Hair follicle dermal papilla cell (primary cell): ENCODE data around the gene CYP11A1. TPM values are rescaled to one million over a fixed set of nuclear protein-coding genes. Genes with fewer than 3 reads are reported as not detected.

Experiments used
- small RNA-seq: library from RNA; depleted of rRNA; stranded (forward); fragments of <200 nt; gene quantifications from one replicate; pipeline ENCODE3, GENCODE V24; 2012
- total RNA-seq: library from RNA; depleted of rRNA; stranded (reverse); fragments of >200 nt; gene quantifications from 2 replicates; pipeline ENCODE4 v1.2.3, GENCODE V29; 2012

The CYP11A1 gene
- 0.36 and 0.81 TPM in 2 replicates for total RNA-seq

DNA sequence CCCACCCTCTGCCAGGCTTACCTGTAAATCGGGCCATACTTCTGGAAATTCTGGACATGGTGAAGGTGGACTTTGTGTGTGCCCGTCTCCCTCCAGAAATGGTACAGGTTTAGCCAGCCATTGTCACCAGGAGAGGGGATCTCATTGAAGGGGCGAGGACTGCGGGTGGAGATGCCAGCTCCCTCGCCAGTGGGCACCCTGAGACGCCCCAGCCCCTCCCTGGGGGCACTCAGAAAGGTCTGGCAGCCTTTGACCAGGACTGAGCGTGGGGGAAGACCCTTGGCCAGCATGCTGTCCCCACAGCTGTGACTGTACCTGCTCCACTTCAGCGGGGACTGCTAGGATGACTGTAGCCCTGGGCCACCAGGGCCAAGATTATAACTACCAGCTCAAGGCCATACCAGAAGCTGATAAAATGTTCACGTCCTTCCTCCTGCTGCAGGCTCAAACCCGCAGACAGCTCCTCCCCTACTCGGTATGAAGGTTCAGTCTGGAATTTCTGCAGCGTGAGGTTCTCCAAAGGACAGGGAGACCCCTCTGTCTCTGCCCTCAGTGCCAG is at the start of gene CYP11A1:
CYP11A1 (minus strand) TSS at position 351 of the 559 bp plus-strand sequence; CDS start at position 290, 61 bp downstream.

Small RNA genes lying within 50 kb of the gene (small RNA-seq; reads per million reads assigned to genes)
- gene MIR6881: not detected

Other genes with a start within 250 kb of the CYP11A1 start
- gene ISLR2, start 237.1 kb downstream of the CYP11A1 start, total RNA-seq: 0.73 TPM in 1 of 2 replicates, not detected in the other
- gene ISLR, start 193.9 kb downstream of the CYP11A1 start, total RNA-seq: 194 and 325 TPM in 2 replicates
- gene STRA6, start 164.9 kb downstream of the CYP11A1 start, total RNA-seq: 1.1 and 5.2 TPM in 2 replicates
- gene CCDC33, start 131.3 kb downstream of the CYP11A1 start, total RNA-seq: not detected in 2 replicates
- 34.2 and 41.2 TPM in 2 replicates for gene SEMA7A, start 66.3 kb upstream of the CYP11A1 start, total RNA-seq
- 44.0 and 49.2 TPM in 2 replicates for gene UBL7, start 93.5 kb upstream of the CYP11A1 start, total RNA-seq
- gene ARID3B, start 173.6 kb upstream of the CYP11A1 start, total RNA-seq: 2.3 and 3.6 TPM in 2 replicates
- 64.7 and 77.2 TPM in 2 replicates for gene CLK3, start 248.2 kb upstream of the CYP11A1 start, total RNA-seq